ENCODE data around the gene TNS1.

DNA sequence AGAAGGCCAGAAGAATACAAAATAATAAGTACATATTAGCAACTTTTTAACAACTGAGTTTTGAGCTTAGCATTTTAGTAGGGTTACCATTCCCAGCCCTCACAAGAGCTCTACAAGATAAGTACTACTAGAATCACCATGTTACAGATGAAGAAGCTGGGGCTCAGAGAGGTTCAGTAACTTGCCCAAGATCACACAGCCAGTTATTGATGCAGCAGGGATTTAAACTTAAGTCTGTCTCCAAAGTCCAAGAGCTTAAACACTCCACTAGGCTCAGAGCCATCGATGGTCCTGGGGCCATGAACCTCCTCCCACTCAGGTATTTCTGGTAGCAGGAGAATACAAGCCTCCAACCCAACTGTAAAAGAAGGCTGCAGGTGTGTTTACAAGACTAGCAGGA is 30.8 kb downstream of the TNS1 start:
- TF ChIP-seq, protein P1, sequence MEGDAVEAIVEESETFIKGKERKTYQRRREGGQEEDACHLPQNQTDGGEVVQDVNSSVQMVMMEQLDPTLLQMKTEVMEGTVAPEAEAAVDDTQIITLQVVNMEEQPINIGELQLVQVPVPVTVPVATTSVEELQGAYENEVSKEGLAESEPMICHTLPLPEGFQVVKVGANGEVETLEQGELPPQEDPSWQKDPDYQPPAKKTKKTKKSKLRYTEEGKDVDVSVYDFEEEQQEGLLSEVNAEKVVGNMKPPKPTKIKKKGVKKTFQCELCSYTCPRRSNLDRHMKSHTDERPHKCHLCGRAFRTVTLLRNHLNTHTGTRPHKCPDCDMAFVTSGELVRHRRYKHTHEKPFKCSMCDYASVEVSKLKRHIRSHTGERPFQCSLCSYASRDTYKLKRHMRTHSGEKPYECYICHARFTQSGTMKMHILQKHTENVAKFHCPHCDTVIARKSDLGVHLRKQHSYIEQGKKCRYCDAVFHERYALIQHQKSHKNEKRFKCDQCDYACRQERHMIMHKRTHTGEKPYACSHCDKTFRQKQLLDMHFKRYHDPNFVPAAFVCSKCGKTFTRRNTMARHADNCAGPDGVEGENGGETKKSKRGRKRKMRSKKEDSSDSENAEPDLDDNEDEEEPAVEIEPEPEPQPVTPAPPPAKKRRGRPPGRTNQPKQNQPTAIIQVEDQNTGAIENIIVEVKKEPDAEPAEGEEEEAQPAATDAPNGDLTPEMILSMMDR (IDR thresholded peaks at IDR 0.05), result no peak
- TF ChIP-seq TCF7L2 (IDR thresholded peaks at IDR 0.05; ENCODE audit: low read depth, low read length), result no peak

All from Panc1 (cell line).